K562 (cell line): Measurements from ENCODE around the gene PDZD8. TPM values are rescaled to one million over a fixed set of nuclear protein-coding genes. Genes with fewer than 3 reads are reported as not detected.

Source experiments
- CREM ChIP-seq: IDR thresholded peaks from 2 replicates; pipeline ENCODE4 v1.6.1; 2014; ENCODE audit warnings: antibody characterized with exemption, low read depth
- ELF1 ChIP-seq: fragments of 200-800 bp; sonication (Bioruptor generic); IDR thresholded peaks from 2 replicates; pipeline ENCODE4 v1.6.1; 2016; ENCODE audit warnings: missing genetic modification characterization, missing compliant biosample characterization
- HIVEP1 ChIP-seq: fragments of 250-450 bp; sonication (Bioruptor Pico); IDR thresholded peaks from 2 replicates; pipeline ENCODE4 v1.4.0; 2020; ENCODE audit warnings: mild to moderate bottlenecking
- MCM5 ChIP-seq: fragments of 450-650 bp; IDR thresholded peaks from 2 replicates; pipeline ENCODE4 v1.6.1; 2016; ENCODE audit warnings: low read depth
- NFXL1 ChIP-seq: fragments of 450-650 bp; formaldehyde crosslinking; IDR thresholded peaks from 2 replicates; pipeline ENCODE4 v1.4.0; 2021; ENCODE audit warnings: mild to moderate bottlenecking
- NR2C1 ChIP-seq, 2 experiments: fragments of 450-650 bp; IDR thresholded peaks; 2 replicates each; pipeline ENCODE4 v1.6.1; 2017; ENCODE audit warnings: mild to moderate bottlenecking in 2 of 2, antibody characterized with exemption in 1 of 2, inconsistent platforms in 1 of 2, missing compliant biosample characterization in 1 of 2, missing genetic modification characterization in 1 of 2
- PRMT5 ChIP-seq: sonication (generic); formaldehyde crosslinking; IDR thresholded peaks from 2 replicates; pipeline ENCODE4 v1.5.0; 2020; ENCODE audit warnings: missing genetic modification reagents
- RB1 ChIP-seq: fragments of 450-650 bp; IDR thresholded peaks from 2 replicates; pipeline ENCODE4 v1.6.1; 2017; ENCODE audit warnings: low read depth, mild to moderate bottlenecking
- SNRNP70 ChIP-seq: fragments of 200-400 bp; formaldehyde crosslinking; optimal IDR thresholded peaks from 2 replicates; pipeline ENCODE3; 2017; ENCODE audit warnings: low read depth, low read length
- SRSF7 ChIP-seq: fragments of 200-400 bp; formaldehyde crosslinking; optimal IDR thresholded peaks from 2 replicates; pipeline ENCODE3; 2017; ENCODE audit warnings: mild to moderate bottlenecking, low read depth, low read length
- TARDBP ChIP-seq: fragments of 450-650 bp; IDR thresholded peaks from 2 replicates; pipeline ENCODE4 v1.6.1; 2016
- U2AF2 ChIP-seq: fragments of 200-400 bp; formaldehyde crosslinking; optimal IDR thresholded peaks from 2 replicates; pipeline ENCODE3; 2017; ENCODE audit warnings: low read depth, mild to moderate bottlenecking, low read length
- ZKSCAN1 ChIP-seq: fragments of 150-350 bp; IDR thresholded peaks from 2 replicates; pipeline ENCODE4 v1.6.1; 2016; ENCODE audit warnings: low read depth, low read length
- ZNF24 ChIP-seq: fragments of 450-650 bp; IDR thresholded peaks from 2 replicates; pipeline ENCODE4 v1.6.1; 2016
- ZNF263 ChIP-seq: sonication (generic); formaldehyde crosslinking; IDR thresholded peaks from 2 replicates; pipeline ENCODE4 v1.8.0; 2022; ENCODE audit warnings: mild to moderate bottlenecking, missing genetic modification reagents, borderline replicate concordance
- ZNF589 ChIP-seq: fragments of 200-800 bp; sonication (Bioruptor generic); IDR thresholded peaks from 2 replicates; pipeline ENCODE4 v1.6.1; 2016; ENCODE audit warnings: low read depth, missing genetic modification characterization, missing compliant biosample characterization
- polyA plus RNA-seq, 8 experiments: library from polyadenylated mRNA; depleted of rRNA in 4 of 8; stranded (reverse) in 5 of 8; unstranded in 3 of 8; fragments of >200 nt; fragmentation: Nextera tagmentation in 2 of 8; fragmentation: Illumina TruSeq in 1 of 8; extraction: Ambion mirVana in 2 of 8; extraction: Trizol in 1 of 8; gene quantifications; 2 replicates each; pipeline versions ENCODE4 v1.2.1 to v1.2.3, GENCODE V29; 2011 to 2014; ENCODE audit warnings: inconsistent platforms in 1 of 8, missing spikeins in 1 of 8
- total RNA-seq, 7 experiments: library from RNA; depleted of rRNA in 6 of 7; stranded (reverse); fragments of >200 nt in 6 of 7; fragmentation: Illumina TruSeq in 2 of 7; extraction: Trizol in 2 of 7; gene quantifications; 2 replicates each; pipeline versions ENCODE4 v1.2.1 to v1.2.3, GENCODE V29; 2011 to 2021; ENCODE audit warnings: low replicate concordance in 1 of 7
- TF ChIP-seq, protein P1 (sequence below), 2 experiments: fragments of 450-650 bp in 1 of 2; IDR thresholded peaks; 2 replicates each; pipeline ENCODE4 v1.6.1; 2011 to 2017; ENCODE audit warnings: low read depth in 2 of 2, antibody characterized with exemption in 1 of 2, borderline replicate concordance in 1 of 2, low read length in 1 of 2, mild to moderate bottlenecking in 1 of 2, mixed read lengths in 1 of 2; ENCODE audit not compliant: control insufficient read depth in 1 of 2
- TF ChIP-seq, protein P2 (sequence below): fragments of 200-800 bp; sonication (Bioruptor generic); IDR thresholded peaks from 2 replicates; pipeline ENCODE4 v1.6.1; 2017; ENCODE audit warnings: missing genetic modification characterization, missing compliant biosample characterization
- TF ChIP-seq, protein P3 (sequence below): sonication (generic); IDR thresholded peaks from 2 replicates; pipeline ENCODE4 v1.6.1; 2016
- TF ChIP-seq, protein P4 (sequence below): fragments of 450-650 bp; formaldehyde crosslinking; IDR thresholded peaks from 2 replicates; pipeline ENCODE4 v1.4.0; 2020; ENCODE audit warnings: mild to moderate bottlenecking, mixed read lengths
- TF ChIP-seq, protein P5 (sequence below): fragments of 250-450 bp; sonication (Bioruptor Pico); IDR thresholded peaks from 2 replicates; pipeline ENCODE4 v1.8.0; 2022; ENCODE audit warnings: moderate library complexity, mild to moderate bottlenecking, inconsistent platforms

Gene PDZD8
- total and polyA plus RNA-seq, 9 of the 15 experiments (the other 6 are each of a cell fraction or from before 2014, with no cell fraction given), result 5.5 to 53.4 (median 36.8) TPM

GRCh38 chr10:117408436-117409384 lies 33.5 kb upstream of the PDZD8 start (continued):
- TF ChIP-seq HIVEP1 (CRISPR knock-in tag) (no peak), CREM (peak; percentile 4; the same call in 1 of the 2 replicates), PRMT5 (CRISPR knock-in tag) (no peak), ZNF589 (CRISPR knock-in tag) (peak; percentile 51; the same call in 1 of the 2 replicates), U2AF2 (no peak), ELF1 (tag) (no peak), NFXL1 (CRISPR knock-in tag) (no peak), MCM5 (no peak), TARDBP (no peak), ZKSCAN1 (no peak), RB1 (no peak), SNRNP70 (no peak), NR2C1 (IDR thresholded peaks at IDR 0.05) (no peak), NR2C1 (tag; IDR thresholded peaks at IDR 0.05) (no peak), ZNF263 (CRISPR knock-in tag) (no peak), SRSF7 (no peak), ZNF24 (no peak)
- TF ChIP-seq, protein P1, sequence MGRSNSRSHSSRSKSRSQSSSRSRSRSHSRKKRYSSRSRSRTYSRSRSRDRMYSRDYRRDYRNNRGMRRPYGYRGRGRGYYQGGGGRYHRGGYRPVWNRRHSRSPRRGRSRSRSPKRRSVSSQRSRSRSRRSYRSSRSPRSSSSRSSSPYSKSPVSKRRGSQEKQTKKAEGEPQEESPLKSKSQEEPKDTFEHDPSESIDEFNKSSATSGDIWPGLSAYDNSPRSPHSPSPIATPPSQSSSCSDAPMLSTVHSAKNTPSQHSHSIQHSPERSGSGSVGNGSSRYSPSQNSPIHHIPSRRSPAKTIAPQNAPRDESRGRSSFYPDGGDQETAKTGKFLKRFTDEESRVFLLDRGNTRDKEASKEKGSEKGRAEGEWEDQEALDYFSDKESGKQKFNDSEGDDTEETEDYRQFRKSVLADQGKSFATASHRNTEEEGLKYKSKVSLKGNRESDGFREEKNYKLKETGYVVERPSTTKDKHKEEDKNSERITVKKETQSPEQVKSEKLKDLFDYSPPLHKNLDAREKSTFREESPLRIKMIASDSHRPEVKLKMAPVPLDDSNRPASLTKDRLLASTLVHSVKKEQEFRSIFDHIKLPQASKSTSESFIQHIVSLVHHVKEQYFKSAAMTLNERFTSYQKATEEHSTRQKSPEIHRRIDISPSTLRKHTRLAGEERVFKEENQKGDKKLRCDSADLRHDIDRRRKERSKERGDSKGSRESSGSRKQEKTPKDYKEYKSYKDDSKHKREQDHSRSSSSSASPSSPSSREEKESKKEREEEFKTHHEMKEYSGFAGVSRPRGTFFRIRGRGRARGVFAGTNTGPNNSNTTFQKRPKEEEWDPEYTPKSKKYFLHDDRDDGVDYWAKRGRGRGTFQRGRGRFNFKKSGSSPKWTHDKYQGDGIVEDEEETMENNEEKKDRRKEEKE (IDR thresholded peaks at IDR 0.05; ENCODE audit: borderline replicate concordance in 1 of 2, control insufficient read depth in 1 of 2, low read depth in 2 of 2, low read length in 1 of 2), result no peak
- TF ChIP-seq, protein P2, sequence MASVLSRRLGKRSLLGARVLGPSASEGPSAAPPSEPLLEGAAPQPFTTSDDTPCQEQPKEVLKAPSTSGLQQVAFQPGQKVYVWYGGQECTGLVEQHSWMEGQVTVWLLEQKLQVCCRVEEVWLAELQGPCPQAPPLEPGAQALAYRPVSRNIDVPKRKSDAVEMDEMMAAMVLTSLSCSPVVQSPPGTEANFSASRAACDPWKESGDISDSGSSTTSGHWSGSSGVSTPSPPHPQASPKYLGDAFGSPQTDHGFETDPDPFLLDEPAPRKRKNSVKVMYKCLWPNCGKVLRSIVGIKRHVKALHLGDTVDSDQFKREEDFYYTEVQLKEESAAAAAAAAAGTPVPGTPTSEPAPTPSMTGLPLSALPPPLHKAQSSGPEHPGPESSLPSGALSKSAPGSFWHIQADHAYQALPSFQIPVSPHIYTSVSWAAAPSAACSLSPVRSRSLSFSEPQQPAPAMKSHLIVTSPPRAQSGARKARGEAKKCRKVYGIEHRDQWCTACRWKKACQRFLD (CRISPR knock-in tag), result no peak
- TF ChIP-seq, protein P3, sequence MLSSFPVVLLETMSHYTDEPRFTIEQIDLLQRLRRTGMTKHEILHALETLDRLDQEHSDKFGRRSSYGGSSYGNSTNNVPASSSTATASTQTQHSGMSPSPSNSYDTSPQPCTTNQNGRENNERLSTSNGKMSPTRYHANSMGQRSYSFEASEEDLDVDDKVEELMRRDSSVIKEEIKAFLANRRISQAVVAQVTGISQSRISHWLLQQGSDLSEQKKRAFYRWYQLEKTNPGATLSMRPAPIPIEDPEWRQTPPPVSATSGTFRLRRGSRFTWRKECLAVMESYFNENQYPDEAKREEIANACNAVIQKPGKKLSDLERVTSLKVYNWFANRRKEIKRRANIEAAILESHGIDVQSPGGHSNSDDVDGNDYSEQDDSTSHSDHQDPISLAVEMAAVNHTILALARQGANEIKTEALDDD, result peak; percentile 33; the same call in 1 of the 2 replicates
- TF ChIP-seq, protein P4, sequence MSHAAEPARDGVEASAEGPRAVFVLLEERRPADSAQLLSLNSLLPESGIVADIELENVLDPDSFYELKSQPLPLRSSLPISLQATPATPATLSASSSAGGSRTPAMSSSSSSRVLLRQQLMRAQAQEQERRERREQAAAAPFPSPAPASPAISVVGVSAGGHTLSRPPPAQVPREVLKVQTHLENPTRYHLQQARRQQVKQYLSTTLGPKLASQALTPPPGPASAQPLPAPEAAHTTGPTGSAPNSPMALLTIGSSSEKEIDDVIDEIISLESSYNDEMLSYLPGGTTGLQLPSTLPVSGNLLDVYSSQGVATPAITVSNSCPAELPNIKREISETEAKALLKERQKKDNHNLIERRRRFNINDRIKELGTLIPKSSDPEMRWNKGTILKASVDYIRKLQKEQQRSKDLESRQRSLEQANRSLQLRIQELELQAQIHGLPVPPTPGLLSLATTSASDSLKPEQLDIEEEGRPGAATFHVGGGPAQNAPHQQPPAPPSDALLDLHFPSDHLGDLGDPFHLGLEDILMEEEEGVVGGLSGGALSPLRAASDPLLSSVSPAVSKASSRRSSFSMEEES, result no peak
- TF ChIP-seq, protein P5, sequence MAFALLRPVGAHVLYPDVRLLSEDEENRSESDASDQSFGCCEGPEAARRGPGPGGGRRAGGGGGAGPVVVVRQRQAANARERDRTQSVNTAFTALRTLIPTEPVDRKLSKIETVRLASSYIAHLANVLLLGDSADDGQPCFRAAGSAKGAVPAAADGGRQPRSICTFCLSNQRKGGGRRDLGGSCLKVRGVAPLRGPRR (CRISPR knock-in tag), result no peak
